NCI-H748 treated with DMSO at 0.1 percent for 48 hours (cell line): ENCODE measurements around the gene MS4A4E.
"Not testable (repeated sequence)": the region's sequence is repeated elsewhere in the genome, so short reads cannot be mapped to it uniquely, and the experiment has no call there.

Experiments
- DNase-seq: peaks from one replicate; lab custom pipeline; 2025; lab: John Stamatoyannopoulos, UW

Gene MS4A4E

DNA sequence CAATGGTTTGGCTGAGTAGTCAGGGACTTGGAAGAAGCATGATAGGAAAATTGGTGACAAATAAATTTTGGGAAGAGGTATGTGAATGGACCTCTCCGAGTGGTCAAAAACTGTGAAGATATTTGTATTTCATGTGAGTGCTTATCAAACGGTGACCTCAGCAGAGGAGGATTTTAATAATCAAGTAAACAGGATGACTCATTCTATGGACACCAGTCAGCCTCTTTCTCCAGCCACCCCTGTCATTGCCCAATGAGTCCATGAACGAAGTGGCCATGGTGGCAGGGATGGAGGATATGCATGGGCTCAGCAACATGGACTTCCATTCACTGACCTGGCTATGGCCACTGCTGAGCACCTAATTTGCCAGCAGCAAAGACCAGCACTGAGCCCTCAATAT is 21.2 kb downstream of the MS4A4E start:
- no peak for DNase-seq

DNA sequence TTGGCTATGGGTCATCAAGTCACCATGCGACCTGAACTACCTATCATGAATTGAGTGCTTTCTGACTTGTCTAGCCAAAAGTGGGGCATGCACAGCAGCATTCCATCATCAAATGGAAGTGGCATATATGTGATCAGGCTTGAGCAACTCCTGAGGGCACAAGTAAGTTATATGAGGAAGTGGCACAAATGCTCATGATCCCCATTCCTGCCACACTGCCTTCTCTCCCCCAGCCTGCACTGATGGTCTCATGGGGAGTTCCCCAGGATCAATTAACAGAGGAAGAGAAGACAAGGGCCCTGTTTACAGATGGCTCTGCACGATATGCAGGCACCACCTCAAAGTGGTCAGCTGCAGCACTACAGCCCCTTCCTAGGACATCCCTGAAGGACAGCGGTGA is 21.8 kb downstream of the MS4A4E start:
- no peak for DNase-seq

DNA sequence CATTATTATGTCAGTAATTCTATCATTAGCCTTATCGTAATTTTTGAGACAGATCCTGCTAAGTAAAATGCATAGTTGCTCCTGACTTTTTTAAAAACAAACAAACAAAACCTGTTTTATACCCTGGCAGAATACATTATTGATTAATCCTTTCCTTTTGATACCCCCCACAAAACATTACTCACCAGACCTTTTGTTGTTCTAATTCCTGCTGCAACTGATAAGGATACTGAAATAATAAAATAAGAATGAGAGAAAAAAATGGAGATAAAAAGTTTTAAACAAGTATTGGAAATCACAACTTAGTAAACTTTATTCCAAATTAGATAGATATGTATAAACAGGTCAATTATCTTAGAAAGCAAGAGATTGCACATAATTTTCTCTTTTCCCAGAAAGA is 28.6 kb downstream of the MS4A4E start:
- no peak for DNase-seq

DNA sequence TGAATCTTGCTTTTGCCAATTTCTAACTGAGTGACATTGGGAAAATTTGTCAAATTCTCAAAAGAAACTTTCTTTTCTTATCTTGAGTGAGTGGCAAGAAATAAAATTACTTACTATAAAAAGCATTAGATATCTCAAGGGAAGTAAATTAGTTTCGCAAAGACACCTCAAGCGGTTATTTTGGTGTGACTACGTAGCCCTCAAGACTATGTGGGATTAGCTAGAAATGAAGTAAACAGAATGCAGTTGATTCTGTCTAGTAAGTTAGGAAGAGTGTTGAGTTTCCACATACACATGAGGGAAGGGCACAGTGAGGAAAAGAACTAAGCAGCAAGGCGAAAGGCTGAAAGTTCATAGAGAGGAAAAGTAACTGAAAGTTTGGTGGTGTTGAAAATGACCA is 31.7 kb downstream of the MS4A4E start:
- DNase-seq, result no peak

DNA sequence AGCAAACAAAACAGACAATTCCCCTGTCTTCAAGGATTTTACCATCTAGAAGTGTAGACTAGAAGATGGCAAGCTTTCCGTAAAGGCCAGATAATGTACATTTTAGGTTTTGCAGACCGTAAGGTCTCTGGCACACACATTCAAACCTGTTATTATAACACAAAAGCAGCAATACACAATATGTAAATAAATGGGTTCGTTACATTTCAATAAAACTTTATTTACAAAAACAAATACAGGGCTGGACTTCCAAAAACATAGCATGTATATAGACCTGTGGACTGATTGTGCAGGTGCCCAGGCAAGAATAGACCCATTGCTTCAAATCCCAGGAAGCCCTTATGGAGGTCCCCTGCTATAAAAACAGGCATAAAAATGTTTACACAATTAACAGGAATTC is 33.0 kb downstream of the MS4A4E start:
- no peak for DNase-seq

DNA sequence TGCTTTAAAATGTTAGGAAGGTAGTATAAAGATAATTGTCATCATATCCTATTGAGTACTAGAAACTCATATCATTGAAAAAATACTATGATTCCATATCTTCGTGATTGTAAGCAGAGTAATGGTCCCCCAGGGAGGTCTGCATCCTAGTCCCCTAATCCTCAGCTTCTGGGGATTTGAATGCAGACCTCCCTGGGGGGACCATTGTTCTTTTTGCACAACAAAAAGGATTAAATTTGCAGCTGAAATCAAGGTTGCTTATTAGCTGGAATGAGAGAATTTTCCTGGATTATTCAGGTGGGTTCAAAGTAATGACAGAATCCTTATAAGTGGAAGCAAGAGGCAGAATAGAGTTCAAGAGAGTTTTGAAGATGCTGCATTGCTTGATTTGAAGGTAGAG is 34.0 kb downstream of the MS4A4E start:
- DNase-seq, result no peak

DNA sequence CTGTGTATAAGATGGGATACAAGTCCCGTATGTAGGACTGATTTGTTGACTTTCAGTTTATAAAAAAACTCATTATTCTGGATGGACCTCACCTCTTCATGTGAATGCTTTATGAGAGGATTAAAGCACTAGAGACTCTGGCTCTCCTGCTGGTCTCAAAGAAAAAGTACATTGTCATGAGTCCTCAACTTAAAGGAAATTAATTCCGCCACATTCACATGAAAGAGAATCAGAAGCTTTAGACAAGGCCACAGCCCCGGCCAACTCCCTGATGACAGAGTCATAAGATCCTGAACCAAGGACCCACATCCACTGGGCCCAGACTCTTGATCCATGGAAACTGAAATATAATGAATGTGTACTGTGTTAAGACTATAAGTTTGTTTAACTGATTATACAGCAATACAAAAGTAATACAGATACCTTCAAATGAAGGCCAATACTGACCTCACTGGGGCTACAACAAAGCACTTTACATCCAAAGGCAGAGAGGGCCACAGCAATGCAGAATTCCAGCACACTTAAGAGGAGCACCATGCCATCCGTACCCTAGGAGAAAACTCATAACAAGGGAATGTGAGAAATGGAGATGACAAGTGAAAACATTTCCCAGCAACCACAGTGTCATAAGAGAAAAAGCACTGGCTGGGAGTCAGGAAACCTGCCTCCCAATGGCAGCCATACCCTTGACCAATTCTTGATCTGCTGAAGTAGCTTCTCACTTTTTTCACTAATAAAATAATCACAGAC is 34.6 kb downstream of the MS4A4E start:
- no peak for DNase-seq

DNA sequence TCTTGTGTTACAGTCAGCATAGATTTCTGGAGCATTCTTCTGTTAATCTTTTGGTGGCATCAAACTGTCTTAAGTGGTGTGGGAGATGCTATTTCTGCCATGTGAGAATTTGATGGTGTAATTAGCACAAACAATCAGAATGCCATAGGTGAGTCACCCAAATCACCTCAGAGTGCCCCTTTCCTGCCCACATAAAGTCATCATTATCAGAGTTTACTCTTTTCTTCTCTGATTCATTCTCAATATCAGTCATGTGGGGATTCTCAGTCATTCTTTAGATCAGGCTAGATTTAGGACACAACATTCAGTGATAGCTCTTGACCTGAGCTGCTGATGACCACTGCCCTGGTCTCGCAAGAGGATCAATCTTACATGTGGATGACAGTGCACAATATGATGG is 36.3 kb downstream of the MS4A4E start:
- no peak for DNase-seq

DNA sequence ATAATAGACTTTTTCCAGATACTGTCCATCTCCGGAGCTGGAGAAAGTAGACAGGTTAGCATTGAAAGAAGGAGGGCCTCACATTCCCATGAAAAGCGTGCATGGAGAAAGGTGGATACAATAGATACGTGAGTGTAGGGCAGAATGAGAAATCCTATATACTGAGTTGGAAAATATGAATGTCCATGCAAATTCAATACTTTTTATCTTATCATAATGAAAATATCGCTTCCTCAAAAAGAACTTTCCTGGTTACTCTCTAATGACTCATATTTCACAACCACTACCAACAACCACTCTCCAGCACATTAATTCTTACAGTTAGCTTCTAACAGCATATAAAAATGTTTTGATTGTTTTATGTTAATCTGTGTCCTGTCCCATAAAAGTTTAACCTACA is 38.0 kb downstream of the MS4A4E start:
- DNase-seq, result no peak

DNA sequence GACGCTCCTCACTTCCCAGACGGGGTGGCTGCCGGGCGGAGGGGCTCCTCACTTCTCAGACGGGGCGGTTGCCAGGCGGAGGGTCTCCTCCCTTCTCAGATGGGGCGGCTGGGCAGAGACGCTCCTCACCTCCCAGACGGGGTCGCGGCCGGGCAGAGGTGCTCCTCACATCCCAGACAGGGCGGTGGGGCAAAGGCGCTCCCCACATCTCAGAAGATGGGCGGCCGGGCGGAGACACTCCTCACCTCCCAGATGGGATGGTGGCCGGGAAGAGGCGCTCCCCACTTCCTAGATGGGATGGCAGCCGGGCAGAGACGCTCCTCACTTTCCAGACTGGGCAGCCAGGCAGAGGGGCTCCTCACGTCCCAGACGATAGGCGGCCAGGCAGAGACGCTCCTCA is 41.6 kb downstream of the MS4A4E start:
- DNase-seq, result not testable (repeated sequence)

DNA sequence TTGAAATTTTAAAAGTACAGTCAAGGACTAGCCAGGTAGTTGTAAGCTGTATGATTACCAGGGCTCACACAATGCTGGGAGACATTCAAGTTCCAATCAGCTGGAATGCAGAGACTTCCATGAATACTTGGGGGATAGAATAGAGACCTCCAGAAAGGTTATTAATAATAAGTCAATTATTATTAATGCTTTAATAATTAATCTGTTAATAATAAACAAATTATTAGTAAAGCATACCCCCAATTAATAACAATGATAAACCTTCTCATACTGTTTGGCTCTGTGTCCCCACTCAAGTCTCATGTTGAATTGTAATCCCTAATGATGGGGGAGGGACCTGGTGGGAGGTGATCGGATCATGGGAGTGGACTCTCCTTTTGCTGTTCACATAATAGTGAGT is 45.5 kb downstream of the MS4A4E start:
- no peak for DNase-seq

DNA sequence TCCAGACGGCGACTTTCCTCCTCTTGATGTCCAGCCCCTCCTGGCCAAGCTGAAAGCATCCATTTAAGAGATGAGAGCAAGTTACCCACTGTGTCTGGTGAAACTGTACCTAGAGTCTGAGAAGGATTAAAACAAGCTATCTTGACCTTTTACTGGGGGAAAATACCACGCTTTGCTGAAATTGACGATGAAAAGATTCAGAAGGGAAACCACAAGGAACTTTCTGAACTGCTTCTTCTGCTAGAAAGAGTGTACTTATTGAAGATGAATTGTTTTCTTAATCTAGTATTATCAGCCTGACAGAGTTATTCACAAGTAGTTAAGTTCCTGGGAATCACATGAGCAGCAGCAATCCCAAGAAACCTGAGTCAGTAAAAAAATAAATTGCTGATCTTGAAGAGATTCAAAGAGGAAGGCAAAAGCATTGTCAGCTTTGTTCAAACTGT is 47.0 kb downstream of the MS4A4E start:
- DNase-seq, result no peak

DNA sequence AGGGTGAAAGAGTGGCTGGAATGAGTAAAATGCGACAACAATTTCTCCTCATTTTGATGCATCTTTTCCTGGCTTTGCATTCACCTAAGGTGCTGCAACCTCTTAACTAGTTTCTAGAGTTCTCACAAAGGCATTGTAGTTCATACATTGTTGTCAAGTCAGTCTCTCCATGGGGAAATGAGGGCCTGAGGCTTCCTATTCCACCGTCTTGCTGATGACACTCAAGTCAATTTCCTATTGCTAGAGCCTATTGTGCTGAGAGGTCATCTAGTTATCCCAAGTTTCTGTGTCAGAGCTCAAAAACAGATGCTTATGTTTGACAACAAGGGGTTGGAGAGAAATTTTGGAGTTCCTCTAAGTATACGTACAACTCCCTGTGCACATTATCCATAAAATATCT is 48.4 kb downstream of the MS4A4E start:
- DNase-seq, result no peak

DNA sequence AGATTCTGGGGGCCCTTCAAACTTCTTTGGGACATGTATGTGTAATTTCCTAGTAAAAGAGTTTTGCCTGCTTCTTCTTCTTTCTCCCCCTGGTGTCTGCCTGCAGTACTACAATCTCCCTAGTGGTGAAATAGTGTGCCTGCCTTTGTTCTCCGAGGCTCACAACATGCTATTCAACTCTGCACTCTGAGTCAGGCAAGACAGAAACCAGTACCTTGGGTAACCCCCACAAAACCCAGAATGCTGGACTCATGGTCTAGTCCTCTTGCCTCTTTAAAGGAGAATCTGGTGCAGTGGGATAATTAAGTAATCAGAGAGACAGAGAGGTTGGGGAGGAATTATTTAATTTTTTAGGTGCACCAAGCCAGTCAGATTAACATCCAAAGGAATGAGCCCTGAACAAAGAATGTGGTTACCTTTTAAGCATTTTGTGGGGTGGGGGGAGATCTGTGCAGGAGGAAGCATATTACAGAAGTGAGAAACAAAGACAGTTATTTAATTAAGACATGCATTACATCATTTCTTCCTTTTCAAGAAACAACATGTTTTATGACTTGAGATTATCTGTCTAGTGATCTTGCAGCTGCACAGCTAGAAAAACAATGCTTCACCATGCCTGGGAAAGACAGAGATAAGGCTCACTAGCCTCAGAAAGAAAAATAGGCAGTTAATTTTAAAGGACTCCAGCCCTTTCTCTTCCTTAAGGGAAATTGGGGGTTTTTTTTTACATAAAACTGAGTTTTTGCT is 49.1 kb downstream of the MS4A4E start:
- DNase-seq, result peak; percentile 4

DNA sequence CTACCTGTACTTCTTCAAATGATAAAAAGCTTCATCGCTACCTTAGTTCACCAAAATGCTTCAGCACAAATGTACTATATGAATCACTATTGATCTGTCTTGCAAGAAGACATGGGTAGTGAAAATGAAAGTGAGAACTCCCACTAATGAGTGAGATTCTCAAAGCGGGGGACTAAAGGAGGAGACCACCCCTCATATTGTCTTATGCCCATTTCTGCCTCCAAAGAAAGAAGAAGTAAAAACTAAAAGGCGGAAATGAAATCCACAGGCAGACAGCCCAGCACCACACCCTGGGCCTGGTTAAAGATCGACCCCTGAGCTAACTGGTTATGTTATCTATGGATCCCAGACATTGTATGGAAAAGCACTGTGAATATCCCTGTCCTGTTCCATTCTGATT is 50.4 kb downstream of the MS4A4E start:
- not testable (repeated sequence) for DNase-seq

DNA sequence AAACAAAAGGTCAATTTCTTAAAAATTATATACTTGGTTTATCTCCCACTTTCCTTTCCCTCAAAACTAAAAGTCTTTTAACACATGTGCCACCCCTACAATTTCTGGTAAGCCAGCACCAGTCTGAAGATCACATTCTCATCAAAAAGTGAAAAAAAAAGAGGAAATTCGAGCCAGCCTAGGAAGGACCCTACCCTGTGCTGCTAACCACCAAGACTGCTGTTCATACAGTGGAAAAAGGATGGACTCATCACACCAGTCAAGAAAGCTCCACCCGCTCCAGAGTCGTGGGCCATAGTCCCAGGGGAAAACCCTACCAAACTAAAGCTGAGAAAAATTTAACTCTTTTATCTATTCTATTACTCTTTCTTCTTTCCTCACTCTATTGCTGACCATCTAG is 54.5 kb downstream of the MS4A4E start:
- not testable (repeated sequence) for DNase-seq

DNA sequence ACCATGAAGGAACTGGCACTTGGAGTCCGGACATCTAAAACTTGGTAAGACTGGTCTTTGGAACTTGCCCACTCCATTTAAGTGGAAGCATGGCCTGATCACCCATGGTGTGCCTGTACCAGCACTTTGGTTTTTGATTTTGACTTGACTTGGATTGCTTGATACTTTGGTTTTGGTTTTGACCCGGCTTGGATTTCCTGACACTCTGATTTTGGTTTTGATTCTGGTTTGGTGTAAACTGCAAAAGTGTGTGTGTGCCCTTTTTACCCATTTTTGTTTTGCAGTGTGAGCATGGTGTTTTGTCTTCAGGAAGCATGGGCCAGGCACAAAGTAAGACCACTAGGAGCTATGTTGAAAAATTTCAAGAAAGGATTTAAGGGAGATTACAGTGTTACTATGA is 56.8 kb downstream of the MS4A4E start:
- DNase-seq, result not testable (repeated sequence)

DNA sequence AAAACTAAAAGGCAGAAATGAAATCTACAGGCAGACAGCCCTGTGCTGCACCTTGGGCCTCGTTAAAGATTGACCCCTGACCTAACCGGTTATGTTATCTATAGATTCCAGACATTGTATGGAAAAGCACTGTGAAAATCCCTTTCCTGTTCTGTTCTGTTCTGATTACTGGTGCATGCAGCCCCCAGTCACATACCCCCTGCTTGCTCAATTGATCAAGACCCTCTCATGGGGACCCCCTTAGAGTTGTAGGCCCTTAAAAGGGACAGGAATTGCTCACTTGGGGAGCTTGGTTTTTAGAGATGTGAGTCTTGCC is 57.5 kb downstream of the MS4A4E start:
- DNase-seq, result not testable (repeated sequence)

DNA sequence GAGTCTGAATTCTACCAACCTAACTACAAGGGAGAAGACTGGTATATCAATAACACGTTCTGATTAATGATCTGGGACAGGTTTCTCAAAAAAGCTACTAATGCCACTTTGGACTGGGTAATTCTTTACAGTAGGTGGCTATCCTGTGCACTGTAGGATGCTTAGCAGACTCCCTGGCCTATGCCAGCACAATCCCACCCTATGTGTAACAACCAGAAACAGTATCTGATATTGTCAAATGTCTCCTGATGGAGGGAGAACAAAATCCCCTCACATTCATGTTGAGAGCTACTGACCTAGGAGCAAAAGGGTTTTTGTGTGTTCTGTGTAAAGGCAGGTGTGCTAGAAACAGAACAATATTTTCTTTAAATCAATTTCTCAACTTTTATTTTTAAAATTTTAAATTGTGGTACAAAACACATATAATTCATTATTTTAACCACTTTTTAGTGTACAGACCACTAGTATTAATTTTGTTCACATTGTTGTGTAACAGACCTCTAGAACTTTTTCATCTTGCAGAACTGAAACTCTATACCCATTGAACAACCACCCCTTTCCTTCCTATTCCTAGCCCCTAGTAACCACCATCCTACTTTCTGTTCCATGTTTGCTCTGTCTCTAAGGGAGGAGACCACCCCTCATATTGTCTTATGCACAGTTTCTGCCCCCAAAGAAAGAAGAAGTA is 58.0 kb downstream of the MS4A4E start:
- no peak for DNase-seq

DNA sequence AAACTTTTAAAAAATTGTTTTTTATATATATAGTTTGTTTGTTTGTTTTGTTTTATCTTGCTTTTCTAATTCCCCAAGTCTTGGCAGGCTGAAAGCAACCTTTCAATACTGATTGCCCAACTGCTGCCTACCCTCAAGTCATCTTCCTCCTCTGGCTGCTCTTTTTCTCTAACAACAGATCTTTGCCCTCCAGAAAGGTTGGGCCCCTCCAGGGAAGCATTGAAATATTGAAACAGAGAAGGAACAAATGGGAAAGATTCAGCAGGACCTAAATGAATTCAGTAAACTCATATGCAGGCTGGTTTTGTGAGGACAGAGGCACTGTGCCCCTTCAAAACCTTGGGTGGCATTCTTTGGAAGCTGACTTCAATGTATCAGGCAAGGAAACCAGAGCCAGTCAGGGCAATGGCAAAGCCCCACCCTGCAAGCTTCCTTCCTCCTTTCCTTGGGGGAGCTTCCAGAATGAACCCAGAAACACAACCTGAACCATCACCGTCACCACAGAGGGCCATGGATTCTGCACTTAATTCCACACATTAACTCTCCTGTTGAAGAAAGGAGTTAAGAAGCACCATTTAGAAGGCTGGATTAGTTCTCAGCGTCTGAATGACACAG is 59.2 kb downstream of the MS4A4E start:
- no peak for DNase-seq

DNA sequence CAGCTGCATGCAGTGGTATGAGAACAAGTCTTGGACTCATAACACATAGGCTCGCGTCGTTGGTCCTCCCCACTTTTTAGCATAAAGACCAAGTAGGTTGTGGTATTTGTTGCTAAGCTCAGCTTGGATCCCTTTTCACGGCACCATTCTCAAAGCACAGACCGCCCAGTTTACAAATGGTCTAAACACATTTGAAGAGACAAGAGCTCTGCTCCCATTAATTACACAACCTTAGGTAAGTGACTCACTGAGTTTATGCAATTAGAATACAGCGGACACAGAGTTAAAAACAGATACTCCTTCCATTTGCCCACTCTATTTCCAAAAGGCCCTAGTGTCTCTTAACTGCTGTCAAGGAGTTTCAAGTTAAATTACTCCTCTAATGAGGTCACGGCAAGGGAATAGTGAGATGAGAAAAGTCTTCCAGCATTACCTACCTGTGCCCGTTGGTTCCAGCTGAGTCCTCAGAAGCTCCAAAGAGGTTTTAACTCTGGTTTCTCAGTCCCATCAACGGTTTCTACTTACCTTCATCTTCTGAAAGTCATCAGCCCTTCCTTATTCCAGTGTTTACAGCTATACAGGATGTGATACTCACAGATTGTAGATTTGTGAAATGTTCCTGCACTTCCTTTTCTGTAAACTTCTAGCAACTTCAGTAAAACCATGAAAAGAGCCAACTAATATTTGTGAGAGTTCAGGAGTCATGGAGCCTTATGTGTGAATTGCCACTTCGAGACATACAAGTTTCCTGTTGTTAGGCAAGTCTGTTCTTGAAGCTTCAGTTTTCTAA is 60.2 kb downstream of the MS4A4E start, which contains the start of gene MS4A6A:
TSS of gene MS4A6A (minus strand) at position 543 of the 790 bp plus-strand sequence. CDS start 1,356 bp downstream, outside the sequence.
- DNase-seq, result no peak

DNA sequence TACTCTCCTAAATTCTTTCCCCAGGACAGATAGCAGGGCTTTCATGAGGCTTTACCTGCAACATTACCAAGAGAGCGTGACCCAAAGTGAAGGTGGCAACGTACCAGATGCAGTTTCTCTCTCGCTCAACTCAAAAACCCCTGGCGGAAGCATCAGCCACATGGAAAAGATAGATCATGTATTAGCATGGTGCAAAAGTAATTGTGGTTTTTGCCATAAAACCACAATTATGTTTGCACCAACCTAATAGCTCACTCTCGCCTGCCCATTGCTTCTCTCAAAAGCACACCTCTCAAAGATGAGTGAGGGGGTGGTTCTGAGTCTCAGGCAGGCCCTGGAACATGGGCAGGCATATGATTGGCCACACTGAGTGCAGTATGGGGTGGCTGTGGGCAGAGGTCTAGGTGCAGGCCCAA is 67.1 kb downstream of the MS4A4E start:
- DNase-seq, result no peak
